Activated CD8-positive, alpha-beta T cell treated with anti-CD3 and anti-CD28 coated beads, Interleukin-2, amount 10 ng/mL, durations not matched to agents 7 days and 5 days (primary cell): Measurements from ENCODE around the gene MSH6. TPM values are rescaled to one million over a fixed set of nuclear protein-coding genes. Genes with fewer than 3 reads are reported as not detected.
A peak's percentile ranks its signal among the peaks of the same experiment; 100 is the strongest.

Source experiments
- ATAC-seq: fragments of 150-1000 bp; cut with Tn5 transposase; one replicate; pipeline ENCODE4 v1.10.0; 2021; ENCODE audit warnings: moderate library complexity
- CTCF ChIA-PET: fragments of 350-600 bp; sonication (Branson Sonifier 250); formaldehyde crosslinking; loops from one replicate; lab custom pipeline; 2021; ENCODE audit warnings: antibody characterized with exemption; lab: Charles Lee
- POLR2A ChIA-PET: fragments of 350-600 bp; sonication (Branson Sonifier 250); formaldehyde crosslinking; loops from one replicate; lab custom pipeline; 2021; ENCODE audit warnings: antibody characterized with exemption; lab: Charles Lee
- DNase-seq: peaks from one replicate; pipeline ENCODE4 v3.0.0-alpha.2; 2020
- H3K27ac Mint-ChIP-seq: one replicate; pipeline ENCODE4 v1.8.0; 2021; ENCODE audit warnings: mild to moderate bottlenecking, mixed read lengths
- H3K27me3 Mint-ChIP-seq: one replicate; pipeline ENCODE4 v1.8.0; 2021; ENCODE audit warnings: low read depth, mixed read lengths
- H3K36me3 Mint-ChIP-seq: one replicate; pipeline ENCODE4 v1.8.0; 2021; ENCODE audit warnings: low read depth, mixed read lengths
- H3K4me1 Mint-ChIP-seq: one replicate; pipeline ENCODE4 v1.8.0; 2021; ENCODE audit warnings: low read depth, mixed read lengths
- H3K4me3 Mint-ChIP-seq: one replicate; pipeline ENCODE4 v1.8.0; 2021; ENCODE audit warnings: mild to moderate bottlenecking, mixed read lengths
- H3K9me3 Mint-ChIP-seq: one replicate; pipeline ENCODE4 v1.8.0; 2022; ENCODE audit warnings: mixed read lengths; ENCODE audit not compliant: insufficient read depth
- total RNA-seq, 2 experiments: library from RNA; stranded (reverse); gene quantifications; one replicate each; pipeline ENCODE4 v1.2.3, GENCODE V29; 2021

MSH6 gene
- total RNA-seq: 100 to 1,000 TPM in 1 of 2 experiments, 10 to 100 TPM in 1; 96.4 to 107 TPM

- Mint-ChIP-seq H3K9me3 (no peaks in the 10 kb centered on the region), H3K4me1 (peaks cover 22% of the 10 kb centered on the region), H3K4me3 (peak within 1 kb of the TSS; percentile 85), H3K27me3 (no peaks in the 10 kb centered on the region), H3K36me3 (peaks cover 21% of the 10 kb centered on the region), H3K27ac (peak within 1 kb of the TSS; percentile 92)
- peak; percentile 89 for ATAC-seq
- POLR2A ChIA-PET: interaction anchor here (0.6 to 1.9 kb wide), 16 partner anchors 9 to 666 kb away, joined by 3 to 5 read pairs (median 3); partner anchors contain the start of gene MSH2
- peak; percentile 90 for DNase-seq
- CTCF ChIA-PET: interaction anchor here (1.0 to 8.7 kb wide), 4 partner anchors 15 to 448 kb away, joined by 3 to 49 read pairs (median 3); no protein-coding TSS in a partner anchor
Measured at GRCh38 chr2:47782671-47783485, at the start of gene MSH6. Gene MSH6 (plus strand): TSS chr2:47783145. CDS start chr2:47783234, 89 bp downstream.

GRCh38 chr2:47735136-47735869 is 47.6 kb upstream of the MSH6 start:
- CTCF ChIA-PET: interaction anchor here (0.9 kb wide), 1 partner anchor 32 kb away, joined by 3 read pairs; no protein-coding TSS in a partner anchor
- no peaks in the 10 kb centered on the region for H3K4me1 Mint-ChIP-seq
- ATAC-seq (no peak), DNase-seq (no peak)
- H3K27me3 Mint-ChIP-seq: peaks cover 8% of the 10 kb centered on the region
- H3K9me3 Mint-ChIP-seq: no peaks in the 10 kb centered on the region
- POLR2A ChIA-PET: no interaction called here
- no peak overlapping the region for H3K27ac Mint-ChIP-seq
- H3K4me3 Mint-ChIP-seq: no peak overlapping the region
- H3K36me3 Mint-ChIP-seq: no peaks in the 10 kb centered on the region

DNA sequence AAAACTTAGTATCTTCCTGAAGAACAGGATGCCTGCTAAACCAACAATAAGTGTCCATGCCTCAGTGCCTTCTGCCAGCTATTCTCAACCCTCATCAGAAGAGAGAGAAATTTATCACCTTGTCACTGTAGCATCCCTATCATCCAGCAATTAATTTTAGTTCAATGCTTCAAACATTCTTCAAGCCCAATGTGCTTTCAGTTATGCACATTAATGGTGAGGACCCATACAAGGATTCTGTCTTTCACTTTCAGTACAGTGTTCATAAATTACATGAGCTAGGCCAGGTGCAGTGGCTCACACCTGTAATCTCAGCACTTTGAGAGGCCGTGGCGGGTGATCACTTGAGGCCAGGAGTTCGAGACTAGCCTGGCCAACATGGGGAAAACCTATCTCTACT is 47.0 kb upstream of the MSH6 start:
- ChIA-PET CTCF (interaction anchor here (0.7 to 0.9 kb wide), 2 partner anchors 32 kb away, joined by 3 read pairs; no protein-coding TSS in a partner anchor), POLR2A (no interaction called here)
- DNase-seq (no peak), ATAC-seq (no peak)
- H3K4me1 Mint-ChIP-seq: no peaks in the 10 kb centered on the region
- no peaks in the 10 kb centered on the region for H3K9me3 Mint-ChIP-seq
- H3K4me3 Mint-ChIP-seq: no peak overlapping the region
- no peaks in the 10 kb centered on the region for H3K36me3 Mint-ChIP-seq
- H3K27me3 Mint-ChIP-seq: peaks cover 8% of the 10 kb centered on the region
- no peak overlapping the region for H3K27ac Mint-ChIP-seq

GRCh38 chr2:47737191-47737975 is 45.6 kb upstream of the MSH6 start:
- H3K36me3 Mint-ChIP-seq: no peaks in the 10 kb centered on the region
- no peaks in the 10 kb centered on the region for H3K9me3 Mint-ChIP-seq
- no peak overlapping the region for H3K4me3 Mint-ChIP-seq
- DNase-seq (no peak), ATAC-seq (no peak)
- H3K27ac Mint-ChIP-seq: no peak overlapping the region
- H3K4me1 Mint-ChIP-seq: no peaks in the 10 kb centered on the region
- ChIA-PET CTCF (no interaction called here), POLR2A (no interaction called here)
- peaks cover 12% of the 10 kb centered on the region for H3K27me3 Mint-ChIP-seq

DNA sequence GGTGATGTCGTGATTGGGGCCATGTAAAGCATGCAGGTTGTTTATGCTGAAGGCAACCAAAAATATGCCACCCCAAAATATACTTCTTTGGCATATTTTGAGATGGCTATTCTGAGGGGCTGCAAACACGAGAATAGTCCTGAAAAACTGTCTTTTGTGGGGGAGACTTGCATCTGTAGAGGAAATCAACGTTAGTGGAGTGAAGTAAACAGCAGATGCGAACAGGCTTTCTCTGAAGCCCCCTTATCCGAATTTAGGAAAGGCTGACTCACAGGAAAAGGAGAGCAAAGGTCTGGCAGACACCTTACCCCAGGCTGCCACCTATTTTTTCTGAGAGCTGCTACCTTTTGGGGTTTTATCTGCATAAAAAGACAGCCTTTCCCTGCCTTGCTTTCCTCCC is 44.6 kb upstream of the MSH6 start:
- Mint-ChIP-seq H3K4me3 (no peak overlapping the region), H3K27ac (no peak overlapping the region), H3K4me1 (no peaks in the 10 kb centered on the region), H3K9me3 (no peaks in the 10 kb centered on the region), H3K27me3 (peaks cover 14% of the 10 kb centered on the region), H3K36me3 (no peaks in the 10 kb centered on the region)
- ChIA-PET POLR2A (no interaction called here), CTCF (no interaction called here)
- no peak for DNase-seq
- ATAC-seq: no peak

DNA sequence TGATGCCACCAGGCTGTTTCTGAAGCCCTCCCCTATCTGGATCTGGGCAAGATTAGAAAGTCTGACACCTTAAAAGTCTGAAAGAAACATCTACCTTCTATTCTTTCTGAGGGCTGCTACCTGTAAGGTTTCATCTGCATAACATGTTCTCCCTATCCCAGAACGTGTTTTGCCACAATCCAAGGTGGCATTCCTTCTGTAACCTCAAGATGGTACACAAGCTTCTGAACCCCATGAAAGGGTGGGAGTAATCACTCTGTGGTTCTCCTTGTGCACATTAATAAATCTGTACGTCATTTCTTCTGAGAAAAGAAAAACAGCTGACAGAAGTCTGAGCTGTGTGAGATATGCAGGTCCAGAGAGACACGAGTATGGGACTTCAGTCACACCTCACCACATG is 41.8 kb upstream of the MSH6 start:
- no peaks in the 10 kb centered on the region for H3K36me3 Mint-ChIP-seq
- DNase-seq: no peak
- no peak overlapping the region for H3K27ac Mint-ChIP-seq
- ATAC-seq: no peak
- no peak overlapping the region for H3K4me3 Mint-ChIP-seq
- no peaks in the 10 kb centered on the region for H3K4me1 Mint-ChIP-seq
- peaks cover 12% of the 10 kb centered on the region for H3K27me3 Mint-ChIP-seq
- ChIA-PET CTCF (interaction anchor here (3.7 kb wide), 1 partner anchor 27 kb away, joined by 15 read pairs; no protein-coding TSS in a partner anchor), POLR2A (no interaction called here)
- no peaks in the 10 kb centered on the region for H3K9me3 Mint-ChIP-seq

DNA sequence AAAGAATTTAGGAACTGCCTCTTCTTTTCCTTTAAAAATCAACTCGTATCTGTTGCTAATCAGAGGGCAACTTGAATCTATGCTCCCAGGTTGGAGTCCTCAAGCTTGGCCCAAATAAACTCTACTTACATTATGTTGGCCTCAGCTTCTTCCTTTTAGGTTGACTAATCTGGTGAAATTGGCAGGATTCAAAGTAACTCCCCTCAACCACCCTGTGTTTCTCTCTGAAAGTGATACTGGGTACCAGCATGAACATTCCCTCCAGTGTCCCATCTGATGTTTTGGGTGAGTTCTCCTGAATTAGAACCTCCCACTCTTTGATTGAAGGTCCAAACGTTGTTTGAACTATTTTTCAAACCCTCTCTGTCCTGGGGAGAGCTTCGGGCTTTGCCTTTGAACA is 41.3 kb upstream of the MSH6 start:
- POLR2A ChIA-PET: no interaction called here
- Mint-ChIP-seq H3K36me3 (no peaks in the 10 kb centered on the region), H3K4me1 (no peaks in the 10 kb centered on the region), H3K9me3 (no peaks in the 10 kb centered on the region), H3K27ac (no peak overlapping the region), H3K4me3 (no peak overlapping the region), H3K27me3 (peaks cover 12% of the 10 kb centered on the region)
- DNase-seq: no peak
- CTCF ChIA-PET: interaction anchor here (3.7 kb wide), 1 partner anchor 26 kb away, joined by 15 read pairs; no protein-coding TSS in a partner anchor
- ATAC-seq: no peak

GRCh38 chr2:47744074-47744473 is 38.9 kb upstream of the MSH6 start:
- H3K9me3 Mint-ChIP-seq: peaks cover 4% of the 10 kb centered on the region
- CTCF ChIA-PET: interaction anchor here (3.7 kb wide), 1 partner anchor 24 kb away, joined by 15 read pairs; no protein-coding TSS in a partner anchor
- no peak overlapping the region for H3K27ac Mint-ChIP-seq
- no peaks in the 10 kb centered on the region for H3K4me1 Mint-ChIP-seq
- DNase-seq (no peak), ATAC-seq (no peak)
- no peaks in the 10 kb centered on the region for H3K36me3 Mint-ChIP-seq
- peaks cover 12% of the 10 kb centered on the region for H3K27me3 Mint-ChIP-seq
- no peak overlapping the region for H3K4me3 Mint-ChIP-seq
- POLR2A ChIA-PET: no interaction called here

GRCh38 chr2:47747878-47748277 is 35.1 kb upstream of the MSH6 start:
- Mint-ChIP-seq H3K27me3 (peaks cover 6% of the 10 kb centered on the region), H3K4me1 (no peaks in the 10 kb centered on the region), H3K27ac (no peak overlapping the region), H3K36me3 (no peaks in the 10 kb centered on the region), H3K4me3 (no peak overlapping the region), H3K9me3 (peaks cover 4% of the 10 kb centered on the region)
- ATAC-seq: no peak
- no peak for DNase-seq
- CTCF ChIA-PET: interaction anchor here (1.5 kb wide), 1 partner anchor 19 kb away, joined by 4 read pairs; no protein-coding TSS in a partner anchor
- POLR2A ChIA-PET: no interaction called here

- H3K4me3 Mint-ChIP-seq: no peak overlapping the region
Measured at GRCh38 chr2:47751856-47752414, 31.0 kb upstream of the MSH6 start.

GRCh38 chr2:47767497-47767844 is 15.5 kb upstream of the MSH6 start:
- POLR2A ChIA-PET: no interaction called here
- Mint-ChIP-seq H3K27ac (no peak overlapping the region), H3K9me3 (no peaks in the 10 kb centered on the region), H3K4me1 (peaks cover 8% of the 10 kb centered on the region), H3K36me3 (no peaks in the 10 kb centered on the region), H3K27me3 (no peaks in the 10 kb centered on the region), H3K4me3 (no peak overlapping the region)
- ATAC-seq (no peak), DNase-seq (no peak)
- CTCF ChIA-PET: interaction anchor here (0.6 to 3.2 kb wide), 52 partner anchors 8 to 682 kb away, joined by 3 to 49 read pairs (median 4); partner anchors contain the start of genes MSH2 and MSH6

More at GRCh38 chr2:47751856-47752414, 31.0 kb upstream of the MSH6 start:
- H3K27me3 Mint-ChIP-seq: no peaks in the 10 kb centered on the region
- ATAC-seq: no peak
- no peaks in the 10 kb centered on the region for H3K4me1 Mint-ChIP-seq
- peaks cover 4% of the 10 kb centered on the region for H3K9me3 Mint-ChIP-seq
- H3K36me3 Mint-ChIP-seq: no peaks in the 10 kb centered on the region
- ChIA-PET CTCF (interaction anchor here (2.0 kb wide), 1 partner anchor 16 kb away, joined by 10 read pairs; no protein-coding TSS in a partner anchor), POLR2A (no interaction called here)
- no peak for DNase-seq
- no peak overlapping the region for H3K27ac Mint-ChIP-seq
